GM21526 (cell line): ENCODE results near the gene YPEL4.

ENCODE experiments used
- ATAC-seq: cut with Tn5 transposase; IDR thresholded peaks from one replicate; pipeline ENCODE4 v1.9.1; 2021; ENCODE audit warnings: moderate library complexity; ENCODE audit not compliant: unreplicated experiment, low FRiP score

YPEL4 gene

DNA sequence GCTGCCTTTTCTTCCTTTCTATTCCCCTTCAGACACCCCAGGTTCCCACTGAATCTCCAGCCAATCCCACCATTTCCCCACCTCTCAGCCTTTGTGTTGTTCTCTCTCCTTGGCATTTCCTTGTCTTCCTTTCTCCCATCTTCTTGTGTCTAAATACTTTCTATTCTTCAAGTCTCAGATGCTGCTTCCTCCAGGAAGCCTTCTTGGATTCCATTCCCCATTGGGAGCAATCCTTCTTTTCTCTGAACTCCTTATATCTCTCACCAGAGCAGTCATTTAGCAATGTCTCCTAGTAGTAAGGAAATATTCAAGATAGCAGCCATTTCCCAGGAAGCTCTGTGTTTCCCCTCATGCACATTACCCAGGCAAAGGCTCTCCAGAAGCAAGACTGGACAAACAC lies 15.4 kb downstream of the YPEL4 start:
- no peak for ATAC-seq

- ATAC-seq = no peak
Observed at GRCh38 chr11:57633394-57634070, 16.2 kb downstream of the YPEL4 start.

- ATAC-seq = no peak
Observed at GRCh38 chr11:57632116-57632515, 17.6 kb downstream of the YPEL4 start.

GRCh38 chr11:57630171-57630570 lies 19.5 kb downstream of the YPEL4 start:
- no peak for ATAC-seq

GRCh38 chr11:57626895-57627294 lies 22.8 kb downstream of the YPEL4 start:
- ATAC-seq = no peak

DNA sequence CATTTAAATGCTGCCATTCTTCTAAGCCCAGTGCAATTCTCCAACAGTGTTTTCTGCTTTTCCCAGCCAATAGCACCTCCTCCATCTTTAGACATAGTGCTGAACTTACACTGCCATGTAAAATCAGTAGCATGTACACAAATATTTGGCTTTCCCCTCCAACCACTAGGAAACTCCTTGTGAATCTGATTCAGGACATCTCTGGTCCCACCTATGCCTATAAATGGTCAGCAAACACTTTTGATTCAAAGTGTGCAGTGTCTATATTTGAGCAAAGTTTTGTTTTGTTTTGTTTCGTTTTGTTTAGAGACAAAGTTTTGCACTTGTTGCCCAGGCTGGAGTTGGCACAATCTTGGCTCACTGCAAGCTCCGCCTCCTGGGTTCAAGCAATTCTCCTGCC lies 24.8 kb downstream of the YPEL4 start:
- ATAC-seq = no peak

DNA sequence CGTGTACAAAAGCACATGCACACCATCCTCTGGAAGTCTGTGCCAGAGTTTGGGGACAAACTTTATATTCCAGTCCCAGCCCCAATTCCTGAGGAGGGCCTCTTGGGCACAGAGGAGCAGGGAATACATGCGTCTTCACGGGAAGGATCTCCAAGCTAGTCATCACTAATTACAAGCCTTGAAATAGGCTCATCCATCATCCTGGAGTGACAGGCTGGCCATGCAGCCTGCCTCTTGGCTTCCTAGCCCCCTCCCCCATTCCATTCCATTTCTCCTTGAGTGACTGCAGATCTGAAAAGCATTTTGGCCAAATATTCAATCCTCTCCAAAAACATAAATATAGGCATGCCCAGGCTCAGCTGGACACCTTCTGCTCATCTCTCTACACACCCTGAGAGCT lies 27.4 kb downstream of the YPEL4 start:
- no peak for ATAC-seq

DNA sequence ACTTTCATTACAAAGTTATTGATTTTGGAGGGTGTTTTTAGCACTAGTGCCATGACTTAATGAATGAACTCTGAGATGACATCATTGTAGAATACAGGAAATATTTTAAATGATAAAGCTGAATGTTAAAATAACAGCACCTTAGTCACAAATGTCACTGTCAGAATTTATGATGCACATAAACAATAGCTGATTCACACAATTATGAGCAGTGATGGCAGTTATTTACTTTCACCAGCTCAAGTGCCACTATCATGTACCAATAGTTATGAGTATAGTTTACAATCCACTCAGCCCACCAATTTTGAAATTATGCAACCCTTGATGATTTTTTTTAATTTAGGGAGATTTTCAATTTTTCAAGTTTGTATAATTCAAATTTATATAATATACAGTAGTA lies 29.2 kb downstream of the YPEL4 start:
- ATAC-seq = no peak

GRCh38 chr11:57619331-57619730 lies 30.4 kb downstream of the YPEL4 start:
- ATAC-seq = no peak

DNA sequence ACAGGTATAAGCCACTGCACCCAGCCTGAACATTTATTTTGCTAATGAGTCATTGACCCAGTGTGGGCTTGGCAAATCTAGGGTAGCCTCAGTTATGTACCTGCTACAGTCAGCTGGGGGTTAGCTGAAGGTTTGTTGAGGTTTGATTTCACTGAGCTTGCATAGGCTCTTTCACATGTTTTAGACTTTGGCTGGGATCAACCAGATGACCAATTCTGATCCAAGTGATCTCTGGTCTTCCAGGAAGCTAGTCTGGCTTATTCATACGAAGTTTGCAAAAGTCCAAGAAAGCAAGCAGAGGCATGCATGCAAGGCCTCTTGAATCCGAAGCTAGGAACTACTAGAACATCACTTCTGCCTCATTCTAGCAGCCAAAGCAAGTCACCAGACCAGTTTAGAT lies 31.3 kb downstream of the YPEL4 start:
- ATAC-seq = no peak

DNA sequence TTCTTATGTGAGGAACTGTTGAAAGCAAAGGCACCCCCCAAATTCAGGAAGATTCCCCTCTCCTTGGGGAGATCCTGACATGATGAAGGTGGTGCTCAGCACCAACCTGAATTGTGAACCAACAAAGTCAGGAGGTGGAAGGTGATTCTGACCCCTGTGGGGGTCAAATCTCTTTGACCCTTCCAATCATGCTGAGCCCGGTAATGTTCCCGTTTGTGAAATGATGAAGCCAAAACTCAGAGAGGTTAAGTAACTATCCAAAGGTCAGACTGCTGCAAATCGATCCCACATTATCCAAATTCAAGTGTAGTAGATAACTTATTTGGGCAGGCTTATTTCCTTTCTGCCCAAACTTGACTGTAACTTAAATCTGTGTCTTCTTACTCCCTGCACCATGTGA lies 33.1 kb downstream of the YPEL4 start:
- ATAC-seq = no peak

DNA sequence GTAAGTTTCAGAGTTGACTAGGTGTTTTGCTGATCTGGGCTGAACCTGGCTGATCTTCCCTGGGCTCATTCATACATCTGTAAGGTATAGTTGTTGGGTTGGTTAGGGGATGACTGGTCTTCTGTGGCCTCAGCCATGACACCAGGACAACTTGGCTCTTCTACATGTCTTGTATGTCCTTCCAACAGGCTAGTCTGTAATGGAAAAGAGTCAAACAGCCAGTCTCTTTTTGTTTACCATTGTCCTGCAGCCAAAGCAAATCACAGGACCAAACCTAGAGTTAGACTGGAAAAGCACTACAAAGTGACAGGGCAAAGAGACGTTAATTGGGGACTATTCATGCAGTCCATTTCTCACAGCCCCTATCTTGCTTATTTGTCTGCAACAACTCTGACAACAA lies 34.4 kb downstream of the YPEL4 start:
- no peak for ATAC-seq

GRCh38 chr11:57614234-57614772 lies 35.4 kb downstream of the YPEL4 start:
- no peak for ATAC-seq

- ATAC-seq = no peak
Observed at GRCh38 chr11:57610170-57610569, 39.5 kb downstream of the YPEL4 start.

DNA sequence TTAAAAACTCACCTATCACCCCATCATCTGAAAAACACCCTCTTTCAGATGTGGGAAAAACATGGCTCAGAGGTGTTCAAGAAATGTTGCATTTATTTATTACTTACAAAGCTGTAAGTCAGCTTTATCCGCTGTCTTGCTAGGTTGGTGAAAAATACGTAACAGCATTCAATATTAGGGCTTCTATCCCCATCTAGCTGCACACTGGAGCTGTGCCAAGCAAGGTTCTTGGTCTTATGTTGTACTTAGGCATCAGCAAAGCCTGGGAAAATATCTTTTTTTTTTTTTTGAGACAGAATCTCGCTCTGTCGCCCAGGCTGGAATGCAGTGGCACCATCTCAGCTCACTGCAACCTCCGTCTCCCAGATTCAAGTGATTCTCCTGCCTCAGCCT lies 44.7 kb downstream of the YPEL4 start:
- ATAC-seq = no peak

DNA sequence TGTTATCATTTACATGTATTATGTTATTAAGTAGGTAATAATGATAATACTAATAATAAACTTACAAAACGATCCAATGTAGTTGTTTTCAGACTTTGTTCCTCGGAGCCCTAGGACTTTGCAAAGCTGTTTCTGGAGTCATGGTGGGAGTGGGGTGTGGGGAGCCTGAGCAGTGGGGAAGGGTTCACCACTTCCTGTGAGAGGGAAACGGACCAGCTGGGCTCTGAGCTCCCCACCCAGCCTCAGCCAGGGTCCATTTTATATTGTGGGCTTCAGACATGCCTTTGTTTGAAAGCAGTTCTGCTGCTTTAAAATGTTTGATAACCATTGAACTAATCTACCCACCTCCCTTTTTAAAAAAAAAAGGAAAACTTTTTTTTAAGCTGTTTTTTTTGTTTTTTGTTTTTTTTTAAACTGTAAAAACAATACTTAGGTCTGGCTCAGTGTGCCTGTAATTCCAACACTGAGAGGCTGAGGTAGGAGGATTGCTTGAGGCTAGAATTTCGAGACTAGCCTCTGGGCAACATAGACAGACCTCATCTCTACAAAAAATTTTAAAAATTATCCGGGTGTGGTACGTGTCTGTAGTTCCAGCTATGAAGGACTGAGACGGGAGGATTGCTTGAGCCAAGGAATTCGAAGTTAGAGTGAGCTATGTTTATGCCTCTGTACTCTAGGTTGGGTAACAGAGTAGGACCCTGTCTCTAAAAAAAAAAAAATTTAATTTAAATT lies 45.2 kb downstream of the YPEL4 start:
- ATAC-seq = no peak

GRCh38 chr11:57601297-57601696 lies 48.4 kb downstream of the YPEL4 start:
- no peak for ATAC-seq

GRCh38 chr11:57599381-57599780 lies 50.3 kb downstream of the YPEL4 start:
- ATAC-seq = no peak

- ATAC-seq = no peak
Observed at GRCh38 chr11:57598831-57599155, 50.9 kb downstream of the YPEL4 start.

DNA sequence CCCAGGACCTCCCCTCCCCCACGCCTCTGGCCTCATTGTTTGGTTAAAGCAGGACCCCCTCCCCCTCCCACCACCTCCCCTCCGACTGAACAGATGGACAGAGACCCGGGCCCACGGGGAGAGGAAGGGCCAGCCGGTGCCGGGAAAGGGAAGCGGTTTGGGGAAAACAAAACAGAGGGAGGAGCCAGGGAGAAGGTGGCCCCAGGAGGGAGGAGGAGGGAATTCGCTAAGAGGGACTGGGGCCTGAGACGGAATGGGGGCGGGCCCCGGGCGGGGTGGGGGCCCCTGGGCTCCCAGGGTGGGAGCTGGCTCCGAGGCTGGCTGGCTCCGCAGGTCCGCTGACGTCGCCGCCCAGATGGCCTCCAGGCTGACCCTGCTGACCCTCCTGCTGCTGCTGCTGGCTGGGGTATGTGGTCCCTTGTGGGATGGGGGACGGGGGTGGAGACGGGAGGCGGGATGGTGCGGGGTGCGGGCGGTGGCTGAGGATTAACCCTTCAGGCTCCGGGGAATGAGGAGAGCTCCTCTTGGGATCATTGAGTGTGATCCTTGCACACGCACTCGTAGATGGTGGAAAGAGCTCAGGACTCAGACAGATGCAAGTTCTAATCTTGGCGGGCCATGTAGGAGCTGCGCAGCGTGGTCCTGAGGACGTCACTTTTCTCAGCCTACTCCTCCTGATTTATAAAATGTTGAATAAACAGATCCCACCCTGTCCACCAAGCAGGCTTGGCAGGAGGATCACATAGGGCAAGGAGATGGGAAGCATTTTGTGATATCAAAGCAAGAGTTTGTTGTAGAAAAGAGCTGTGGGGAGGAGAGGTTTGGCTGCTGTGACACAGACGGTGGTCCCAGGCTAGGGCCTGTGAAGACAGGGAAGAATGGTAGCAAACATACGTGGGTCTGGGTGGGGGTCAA lies 51.5 kb downstream of the YPEL4 start:
- no peak for ATAC-seq

GRCh38 chr11:57597461-57597915 lies 52.2 kb downstream of the YPEL4 start, which contains the start of gene SERPING1:
Gene SERPING1 (plus strand): TSS chr11:57597685. CDS start chr11:57598271, 586 bp downstream.
- ATAC-seq = no peak
